ENCODE data around the gene C10orf90.

DNA sequence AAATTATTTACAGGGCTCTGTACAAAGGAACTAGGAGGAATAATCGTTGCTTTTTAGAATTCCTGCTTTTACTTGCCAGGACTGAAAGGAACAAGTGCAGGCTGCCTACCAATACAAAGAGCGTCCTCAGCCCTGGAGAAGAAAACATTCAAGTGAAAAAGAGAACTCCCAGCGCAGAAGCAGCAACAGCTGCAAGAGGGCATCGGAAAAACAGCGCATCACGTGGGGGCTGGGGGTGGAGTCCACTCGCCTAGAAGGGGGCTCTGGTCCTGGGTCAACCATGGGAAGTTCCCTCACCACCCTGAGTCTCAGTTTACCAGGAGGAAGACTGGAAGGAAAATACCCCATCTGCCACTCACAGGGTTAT lies 385 bp upstream of the C10orf90 start:
- TF ChIP-seq, protein P1, sequence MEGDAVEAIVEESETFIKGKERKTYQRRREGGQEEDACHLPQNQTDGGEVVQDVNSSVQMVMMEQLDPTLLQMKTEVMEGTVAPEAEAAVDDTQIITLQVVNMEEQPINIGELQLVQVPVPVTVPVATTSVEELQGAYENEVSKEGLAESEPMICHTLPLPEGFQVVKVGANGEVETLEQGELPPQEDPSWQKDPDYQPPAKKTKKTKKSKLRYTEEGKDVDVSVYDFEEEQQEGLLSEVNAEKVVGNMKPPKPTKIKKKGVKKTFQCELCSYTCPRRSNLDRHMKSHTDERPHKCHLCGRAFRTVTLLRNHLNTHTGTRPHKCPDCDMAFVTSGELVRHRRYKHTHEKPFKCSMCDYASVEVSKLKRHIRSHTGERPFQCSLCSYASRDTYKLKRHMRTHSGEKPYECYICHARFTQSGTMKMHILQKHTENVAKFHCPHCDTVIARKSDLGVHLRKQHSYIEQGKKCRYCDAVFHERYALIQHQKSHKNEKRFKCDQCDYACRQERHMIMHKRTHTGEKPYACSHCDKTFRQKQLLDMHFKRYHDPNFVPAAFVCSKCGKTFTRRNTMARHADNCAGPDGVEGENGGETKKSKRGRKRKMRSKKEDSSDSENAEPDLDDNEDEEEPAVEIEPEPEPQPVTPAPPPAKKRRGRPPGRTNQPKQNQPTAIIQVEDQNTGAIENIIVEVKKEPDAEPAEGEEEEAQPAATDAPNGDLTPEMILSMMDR (IDR thresholded peaks at IDR 0.05): no peak
- TF ChIP-seq POLR2A (IDR thresholded peaks at IDR 0.05): no peak

Measured in testis (tissue), 2 donors.